ENCODE measurements around the gene NMD3.
"Not testable (repeated sequence)": the region's sequence is repeated elsewhere in the genome, so short reads cannot be mapped to it uniquely, and the experiment has no call there.

The NMD3 gene

DNA sequence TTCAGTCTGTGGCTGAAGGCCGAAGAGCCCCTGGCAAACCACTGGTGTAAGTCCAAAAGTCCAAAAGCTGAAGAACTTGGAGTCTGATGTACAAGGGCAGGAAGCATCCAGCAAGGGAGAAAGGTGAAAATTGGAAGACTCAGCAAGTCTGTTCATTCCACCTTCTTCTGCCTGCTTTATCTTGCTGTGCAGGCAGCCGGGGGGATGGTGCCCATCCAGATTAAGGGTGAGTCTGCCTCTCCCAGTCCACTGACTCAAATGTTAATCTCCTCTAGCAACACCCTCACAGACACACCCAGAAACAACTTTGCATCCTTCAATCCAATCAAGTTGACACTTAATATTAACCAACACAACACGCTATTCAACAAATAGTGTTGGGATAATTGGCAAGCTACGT, 61.3 kb downstream of the NMD3 start:
- DNase-seq (ENCODE audit: low spot score): not testable (repeated sequence)

DNA sequence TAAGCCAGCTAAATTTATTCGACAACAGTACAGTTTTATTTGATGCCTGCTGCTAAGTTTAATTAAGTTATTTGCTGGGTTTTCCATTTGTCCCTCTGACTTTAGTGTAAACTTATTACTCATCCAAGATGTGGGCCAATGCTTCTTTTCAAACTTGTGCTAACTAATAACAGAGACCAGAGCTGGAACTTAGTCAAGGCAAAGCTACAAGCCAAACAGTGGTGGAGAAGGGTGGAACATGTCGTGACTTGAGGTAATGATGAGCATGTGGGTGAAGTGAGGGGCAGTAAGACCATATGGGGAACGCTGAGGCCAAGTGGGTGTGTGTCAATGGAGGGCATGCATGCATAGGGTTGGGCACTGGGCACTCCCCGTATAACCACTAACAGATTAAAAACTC, 63.9 kb downstream of the NMD3 start:
- no peak for DNase-seq (ENCODE audit: low spot score)

DNA sequence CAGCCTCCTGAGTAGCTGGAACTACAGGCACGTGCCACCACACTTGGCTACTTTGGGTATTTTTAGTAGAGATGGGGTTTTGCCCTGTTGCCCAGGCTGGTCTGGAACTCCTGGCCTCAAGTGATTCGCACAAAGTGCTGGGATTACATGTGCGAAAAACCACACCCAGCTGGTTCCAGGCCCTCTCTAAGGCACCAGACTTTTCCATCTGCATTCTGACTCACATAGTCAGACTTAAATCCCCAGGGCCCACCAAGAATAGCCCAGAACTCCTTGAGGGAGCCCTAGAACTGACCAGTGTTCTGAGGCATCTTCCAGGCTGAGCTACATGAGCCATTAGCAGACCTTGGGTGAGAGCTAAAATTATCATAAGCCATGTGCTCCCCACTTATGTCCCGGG, 68.1 kb downstream of the NMD3 start:
- no peak for DNase-seq (ENCODE audit: low spot score)

DNA sequence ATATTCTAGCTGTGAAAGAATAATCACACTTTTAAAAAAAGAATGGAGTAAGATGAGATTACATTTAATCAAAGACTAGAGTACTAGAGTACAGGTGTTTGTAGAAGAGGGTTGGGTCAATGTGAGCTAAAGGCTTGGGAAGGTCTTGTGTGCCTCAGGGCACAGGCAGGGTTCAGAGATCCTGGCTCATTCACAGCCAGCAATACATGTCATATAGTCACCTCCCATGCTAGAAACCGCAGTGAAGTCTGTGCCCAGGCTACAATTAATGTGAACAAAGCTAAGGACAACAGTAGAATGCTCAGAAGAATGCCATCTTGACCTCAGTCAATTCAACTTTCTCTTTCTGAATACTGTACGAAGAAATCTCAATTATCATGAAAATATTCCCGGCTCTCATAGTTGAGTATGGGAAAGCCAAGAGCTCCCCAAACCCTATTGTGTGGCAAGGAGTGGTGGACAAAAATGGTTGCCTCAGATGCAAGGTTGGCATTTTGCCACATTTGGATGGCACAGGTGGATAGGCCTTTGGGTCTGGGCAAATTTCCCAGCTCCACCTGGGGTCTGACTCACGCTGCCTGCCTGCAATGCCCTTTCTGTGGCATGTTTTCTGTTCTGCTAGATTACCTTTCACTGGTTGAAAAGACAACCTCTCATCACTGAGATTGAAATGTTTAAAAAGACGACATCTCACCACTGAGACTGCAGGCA, 70.2 kb downstream of the NMD3 start:
- no peak for DNase-seq (ENCODE audit: low spot score)

DNA sequence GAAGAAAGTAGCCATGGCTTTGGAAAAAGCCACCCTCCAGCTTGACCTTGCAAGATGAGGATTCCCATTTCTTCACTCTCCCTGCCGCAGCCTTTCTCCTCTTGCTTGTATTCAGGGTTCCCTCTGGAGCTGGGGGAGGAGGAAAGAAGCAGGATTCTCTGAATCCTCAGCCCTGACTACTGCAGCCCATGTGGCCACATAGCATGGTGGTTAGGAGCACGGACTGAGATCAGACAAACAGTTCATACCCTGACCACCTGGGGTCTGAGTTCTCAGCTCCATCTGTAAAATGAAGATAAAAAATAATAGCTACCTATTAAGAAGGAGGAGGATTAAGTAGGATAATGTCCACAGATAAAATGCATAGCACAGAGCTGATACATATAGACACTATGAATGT, 72.3 kb downstream of the NMD3 start:
- no peak for DNase-seq (ENCODE audit: low spot score)

DNA sequence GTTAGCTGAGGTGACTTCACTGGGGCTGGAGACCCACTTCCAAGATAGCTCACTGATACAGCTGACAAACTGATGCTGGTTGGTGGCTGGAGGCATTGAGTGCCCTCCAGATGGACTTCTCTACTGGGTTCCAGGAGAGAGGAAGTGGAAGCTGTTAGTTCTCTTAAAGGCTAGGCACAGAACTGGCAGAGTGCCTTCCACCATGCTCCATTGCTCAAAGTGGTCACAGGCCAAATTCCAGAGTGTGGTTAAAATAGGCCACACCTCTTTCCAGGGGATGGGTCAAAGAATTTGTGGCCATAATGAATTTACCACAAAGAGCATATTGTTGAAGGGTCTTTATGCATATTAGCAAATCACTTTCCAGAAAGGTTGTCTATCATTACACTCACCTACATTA, 74.2 kb downstream of the NMD3 start:
- DNase-seq (ENCODE audit: low spot score): no peak

DNA sequence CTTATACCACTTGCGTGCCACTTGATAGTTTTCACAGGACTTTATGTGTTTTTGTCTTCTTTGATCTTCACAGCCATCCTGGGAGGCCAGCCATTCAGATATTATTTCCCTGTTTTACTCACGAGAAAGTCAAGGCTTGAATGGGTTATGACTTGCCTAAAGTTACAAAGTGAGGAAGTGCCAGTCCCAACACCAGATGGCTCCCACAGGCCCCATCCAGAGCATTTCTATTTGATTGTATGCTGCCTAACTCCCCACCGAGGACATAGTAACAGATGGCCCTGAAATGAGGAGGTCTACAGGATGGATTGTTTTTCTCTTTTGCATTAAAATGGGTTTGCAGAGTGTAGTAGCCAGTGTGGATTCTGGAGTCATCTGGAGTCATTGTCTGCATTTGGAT, 75.7 kb downstream of the NMD3 start:
- DNase-seq (ENCODE audit: low spot score): no peak

All from HuH-7 (cell line).